SK-N-SH treated with all-trans-retinoic acid at 6 μM for 48 hours (cell line): ENCODE data around the gene CGB7.

Experiments
- ATAC-seq: fragments of 200-7000 bp; cut with Tn5 transposase; 3 replicates; pipeline ENCODE4 v1.9.1; 2020; ENCODE audit warnings: mild to moderate bottlenecking, moderate library complexity
- ARNTL ChIP-seq: fragments of 450-650 bp; formaldehyde crosslinking; IDR thresholded peaks from 2 replicates; pipeline ENCODE4 v1.5.0; 2020; ENCODE audit warnings: low read depth, mild to moderate bottlenecking, moderate library complexity, borderline replicate concordance
- BACH2 ChIP-seq: fragments of 250-450 bp; sonication (Bioruptor Pico); IDR thresholded peaks from 2 replicates; pipeline ENCODE4 v1.9.0; 2021; ENCODE audit warnings: mild to moderate bottlenecking, borderline replicate concordance
- CSDC2 ChIP-seq: fragments of 250-450 bp; sonication (Bioruptor Pico); IDR thresholded peaks from 2 replicates; pipeline ENCODE4 v1.5.0; 2020; ENCODE audit warnings: mild to moderate bottlenecking, moderate library complexity
- ESRRG ChIP-seq: fragments of 250-450 bp; sonication (Bioruptor Pico); IDR thresholded peaks from 2 replicates; pipeline ENCODE4 v1.6.1; 2021; ENCODE audit warnings: mild to moderate bottlenecking
- GLIS3 ChIP-seq: fragments of 250-450 bp; sonication (Bioruptor Pico); IDR thresholded peaks from 2 replicates; pipeline ENCODE4 v1.5.0; 2020; ENCODE audit warnings: mild to moderate bottlenecking, moderate library complexity
- ISL1 ChIP-seq: fragments of 250-450 bp; sonication (Bioruptor Pico); IDR thresholded peaks from 2 replicates; pipeline ENCODE4 v2.1.2; 2022; ENCODE audit warnings: mild to moderate bottlenecking, moderate library complexity
- OSR1 ChIP-seq: fragments of 250-450 bp; sonication (Bioruptor Pico); IDR thresholded peaks from 2 replicates; pipeline ENCODE4 v1.8.0; 2022; ENCODE audit warnings: moderate library complexity, mild to moderate bottlenecking, inconsistent platforms
- PPARA ChIP-seq: fragments of 250-450 bp; sonication (Bioruptor Pico); IDR thresholded peaks from 2 replicates; pipeline ENCODE4 v1.5.0; 2020; ENCODE audit warnings: mild to moderate bottlenecking, borderline replicate concordance
- RARB ChIP-seq: fragments of 250-450 bp; sonication (Bioruptor Pico); IDR thresholded peaks from 2 replicates; pipeline ENCODE4 v1.8.0; 2021; ENCODE audit warnings: mild to moderate bottlenecking, moderate library complexity
- SNAI2 ChIP-seq: fragments of 250-450 bp; sonication (Bioruptor Pico); IDR thresholded peaks from 2 replicates; pipeline ENCODE4 v1.5.0; 2020; ENCODE audit warnings: mild to moderate bottlenecking, moderate library complexity
- TCF4 ChIP-seq: fragments of 250-450 bp; sonication (Bioruptor Pico); IDR thresholded peaks from 2 replicates; pipeline ENCODE4 v1.8.0; 2021; ENCODE audit warnings: mild to moderate bottlenecking, moderate library complexity, borderline replicate concordance
- ZC3H10 ChIP-seq: fragments of 250-450 bp; sonication (Bioruptor Pico); IDR thresholded peaks from 2 replicates; pipeline ENCODE4 v1.5.1; 2021; ENCODE audit warnings: mild to moderate bottlenecking, moderate library complexity
- ZFP3 ChIP-seq: fragments of 250-450 bp; sonication (Bioruptor Pico); IDR thresholded peaks from 2 replicates; pipeline ENCODE4 v1.5.0; 2020; ENCODE audit warnings: mild to moderate bottlenecking, moderate library complexity
- ZNF565 ChIP-seq: fragments of 450-650 bp; formaldehyde crosslinking; conservative IDR thresholded peaks from 2 replicates; pipeline ENCODE4 v1.5.0; 2020; ENCODE audit warnings: low read depth, mild to moderate bottlenecking, moderate library complexity
- ZNF70 ChIP-seq: fragments of 450-650 bp; formaldehyde crosslinking; IDR thresholded peaks from 2 replicates; pipeline ENCODE4 v1.5.0; 2020; ENCODE audit warnings: mild to moderate bottlenecking, moderate library complexity
- ZNF8 ChIP-seq: fragments of 450-650 bp; formaldehyde crosslinking; IDR thresholded peaks from 2 replicates; pipeline ENCODE4 v1.5.0; 2020; ENCODE audit warnings: mild to moderate bottlenecking, moderate library complexity
- TF ChIP-seq, protein P1 (sequence below): fragments of 250-450 bp; sonication (Bioruptor Pico); IDR thresholded peaks from 2 replicates; pipeline ENCODE4 v1.8.0; 2021; ENCODE audit warnings: low read depth, mild to moderate bottlenecking, moderate library complexity, borderline replicate concordance
- TF ChIP-seq, protein P2 (sequence below): fragments of 250-450 bp; sonication (Bioruptor Pico); IDR thresholded peaks from 2 replicates; pipeline ENCODE4 v1.8.0; 2020; ENCODE audit warnings: mild to moderate bottlenecking, moderate library complexity, borderline replicate concordance
- TF ChIP-seq, protein P3 (sequence below): fragments of 250-450 bp; sonication (Bioruptor Pico); IDR thresholded peaks from 2 replicates; pipeline ENCODE4 v1.5.1; 2021; ENCODE audit warnings: mild to moderate bottlenecking, moderate library complexity
- TF ChIP-seq, protein P4 (sequence below): fragments of 250-450 bp; sonication (Bioruptor Pico); IDR thresholded peaks from 2 replicates; pipeline ENCODE4 v1.5.1; 2020; ENCODE audit warnings: low read depth, mild to moderate bottlenecking, moderate library complexity

The CGB7 gene

DNA sequence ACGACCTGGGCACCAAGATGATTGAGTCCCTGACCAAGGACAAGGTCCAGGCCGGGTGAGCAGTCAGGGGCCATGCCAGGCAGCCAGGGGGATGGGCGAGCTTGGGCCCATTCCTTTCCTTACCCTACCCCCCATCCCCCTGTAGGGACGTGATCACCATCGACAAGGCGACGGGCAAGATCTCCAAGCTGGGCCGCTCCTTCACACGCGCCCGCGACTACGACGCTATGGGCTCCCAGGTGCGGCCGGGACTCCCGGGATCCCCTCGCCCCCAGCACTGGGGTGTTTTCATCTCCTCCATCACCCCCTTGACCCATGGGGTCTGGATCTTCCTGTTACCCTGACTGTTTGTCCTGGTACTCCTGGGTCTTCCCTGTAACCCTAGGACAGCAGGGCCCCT lies 47.7 kb downstream of the CGB7 start:
- no peak for ATAC-seq
- TF ChIP-seq, protein P1, sequence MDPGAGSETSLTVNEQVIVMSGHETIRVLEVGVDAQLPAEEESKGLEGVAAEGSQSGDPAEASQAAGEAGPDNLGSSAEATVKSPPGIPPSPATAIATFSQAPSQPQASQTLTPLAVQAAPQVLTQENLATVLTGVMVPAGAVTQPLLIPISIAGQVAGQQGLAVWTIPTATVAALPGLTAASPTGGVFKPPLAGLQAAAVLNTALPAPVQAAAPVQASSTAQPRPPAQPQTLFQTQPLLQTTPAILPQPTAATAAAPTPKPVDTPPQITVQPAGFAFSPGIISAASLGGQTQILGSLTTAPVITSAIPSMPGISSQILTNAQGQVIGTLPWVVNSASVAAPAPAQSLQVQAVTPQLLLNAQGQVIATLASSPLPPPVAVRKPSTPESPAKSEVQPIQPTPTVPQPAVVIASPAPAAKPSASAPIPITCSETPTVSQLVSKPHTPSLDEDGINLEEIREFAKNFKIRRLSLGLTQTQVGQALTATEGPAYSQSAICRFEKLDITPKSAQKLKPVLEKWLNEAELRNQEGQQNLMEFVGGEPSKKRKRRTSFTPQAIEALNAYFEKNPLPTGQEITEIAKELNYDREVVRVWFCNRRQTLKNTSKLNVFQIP (CRISPR knock-in tag): no peak
- TF ChIP-seq BACH2 (no peak), SNAI2 (no peak), OSR1 (no peak), ZC3H10 (no peak), ISL1 (CRISPR knock-in tag) (no peak), TCF4 (CRISPR knock-in tag) (no peak), ESRRG (no peak), ZNF565 (CRISPR knock-in tag) (no peak), ARNTL (CRISPR knock-in tag) (no peak), RARB (CRISPR knock-in tag) (no peak), PPARA (CRISPR knock-in tag) (no peak), ZNF8 (CRISPR knock-in tag) (no peak), CSDC2 (CRISPR knock-in tag) (no peak)
- TF ChIP-seq, protein P2, sequence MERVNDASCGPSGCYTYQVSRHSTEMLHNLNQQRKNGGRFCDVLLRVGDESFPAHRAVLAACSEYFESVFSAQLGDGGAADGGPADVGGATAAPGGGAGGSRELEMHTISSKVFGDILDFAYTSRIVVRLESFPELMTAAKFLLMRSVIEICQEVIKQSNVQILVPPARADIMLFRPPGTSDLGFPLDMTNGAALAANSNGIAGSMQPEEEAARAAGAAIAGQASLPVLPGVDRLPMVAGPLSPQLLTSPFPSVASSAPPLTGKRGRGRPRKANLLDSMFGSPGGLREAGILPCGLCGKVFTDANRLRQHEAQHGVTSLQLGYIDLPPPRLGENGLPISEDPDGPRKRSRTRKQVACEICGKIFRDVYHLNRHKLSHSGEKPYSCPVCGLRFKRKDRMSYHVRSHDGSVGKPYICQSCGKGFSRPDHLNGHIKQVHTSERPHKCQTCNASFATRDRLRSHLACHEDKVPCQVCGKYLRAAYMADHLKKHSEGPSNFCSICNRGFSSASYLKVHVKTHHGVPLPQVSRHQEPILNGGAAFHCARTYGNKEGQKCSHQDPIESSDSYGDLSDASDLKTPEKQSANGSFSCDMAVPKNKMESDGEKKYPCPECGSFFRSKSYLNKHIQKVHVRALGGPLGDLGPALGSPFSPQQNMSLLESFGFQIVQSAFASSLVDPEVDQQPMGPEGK: no peak
- TF ChIP-seq, protein P3, sequence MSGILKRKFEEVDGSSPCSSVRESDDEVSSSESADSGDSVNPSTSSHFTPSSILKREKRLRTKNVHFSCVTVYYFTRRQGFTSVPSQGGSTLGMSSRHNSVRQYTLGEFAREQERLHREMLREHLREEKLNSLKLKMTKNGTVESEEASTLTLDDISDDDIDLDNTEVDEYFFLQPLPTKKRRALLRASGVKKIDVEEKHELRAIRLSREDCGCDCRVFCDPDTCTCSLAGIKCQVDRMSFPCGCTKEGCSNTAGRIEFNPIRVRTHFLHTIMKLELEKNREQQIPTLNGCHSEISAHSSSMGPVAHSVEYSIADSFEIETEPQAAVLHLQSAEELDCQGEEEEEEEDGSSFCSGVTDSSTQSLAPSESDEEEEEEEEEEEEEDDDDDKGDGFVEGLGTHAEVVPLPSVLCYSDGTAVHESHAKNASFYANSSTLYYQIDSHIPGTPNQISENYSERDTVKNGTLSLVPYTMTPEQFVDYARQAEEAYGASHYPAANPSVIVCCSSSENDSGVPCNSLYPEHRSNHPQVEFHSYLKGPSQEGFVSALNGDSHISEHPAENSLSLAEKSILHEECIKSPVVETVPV: no peak
- TF ChIP-seq, protein P4, sequence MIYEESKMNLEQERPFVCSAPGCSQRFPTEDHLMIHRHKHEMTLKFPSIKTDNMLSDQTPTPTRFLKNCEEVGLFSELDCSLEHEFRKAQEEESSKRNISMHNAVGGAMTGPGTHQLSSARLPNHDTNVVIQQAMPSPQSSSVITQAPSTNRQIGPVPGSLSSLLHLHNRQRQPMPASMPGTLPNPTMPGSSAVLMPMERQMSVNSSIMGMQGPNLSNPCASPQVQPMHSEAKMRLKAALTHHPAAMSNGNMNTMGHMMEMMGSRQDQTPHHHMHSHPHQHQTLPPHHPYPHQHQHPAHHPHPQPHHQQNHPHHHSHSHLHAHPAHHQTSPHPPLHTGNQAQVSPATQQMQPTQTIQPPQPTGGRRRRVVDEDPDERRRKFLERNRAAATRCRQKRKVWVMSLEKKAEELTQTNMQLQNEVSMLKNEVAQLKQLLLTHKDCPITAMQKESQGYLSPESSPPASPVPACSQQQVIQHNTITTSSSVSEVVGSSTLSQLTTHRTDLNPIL (CRISPR knock-in tag): no peak

DNA sequence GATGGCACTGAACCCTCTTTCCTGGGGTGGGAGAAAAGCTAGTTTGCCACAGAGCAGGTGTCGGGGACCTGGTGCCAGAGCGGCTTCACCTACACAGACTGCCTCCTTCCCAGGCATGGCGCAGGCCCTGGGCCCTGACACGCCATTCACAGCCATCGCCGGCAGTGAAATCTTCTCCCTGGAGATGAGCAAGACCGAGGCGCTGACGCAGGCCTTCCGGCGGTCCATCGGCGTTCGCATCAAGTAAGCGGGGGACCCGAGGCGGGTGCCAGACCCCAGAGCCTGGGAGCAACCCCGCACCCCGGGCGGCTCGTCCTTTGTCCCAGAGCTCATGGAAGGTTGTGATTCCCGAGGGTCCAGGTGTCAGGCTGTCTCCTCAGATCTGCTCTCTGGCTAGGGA lies 50.6 kb downstream of the CGB7 start:
- ATAC-seq: no peak
- no peak for TF ChIP-seq RARB (CRISPR knock-in tag)
- no peak for TF ChIP-seq ARNTL (CRISPR knock-in tag)
- TF ChIP-seq, protein P3: no peak
- TF ChIP-seq ISL1 (CRISPR knock-in tag): no peak
- TF ChIP-seq ZFP3 (CRISPR knock-in tag): no peak
- TF ChIP-seq, protein P1 (CRISPR knock-in tag): no peak
- TF ChIP-seq, protein P2: no peak
- TF ChIP-seq, protein P4 (CRISPR knock-in tag): no peak
- TF ChIP-seq ZNF8 (CRISPR knock-in tag): no peak
- TF ChIP-seq TCF4 (CRISPR knock-in tag): no peak
- TF ChIP-seq ZNF70 (CRISPR knock-in tag): no peak
- TF ChIP-seq GLIS3 (CRISPR knock-in tag): no peak
- TF ChIP-seq SNAI2: no peak
- TF ChIP-seq PPARA (CRISPR knock-in tag): no peak
- TF ChIP-seq ZC3H10: no peak
- no peak for TF ChIP-seq ESRRG
- no peak for TF ChIP-seq CSDC2 (CRISPR knock-in tag)
